ENCODE measurements around the gene INSL4. TPM values are rescaled to one million over a fixed set of nuclear protein-coding genes. Genes with fewer than 3 reads are reported as not detected.

INSL4 gene
- not detected for polyA plus RNA-seq (ENCODE audit: insufficient read length)
- long read RNA-seq, donor 1, result 0 reads
- long read RNA-seq, donor 2, result 0 reads
- long read RNA-seq, donor 3, result 0 reads
- long read RNA-seq, donor 4, result 0 reads
- long read RNA-seq, donor 5, result 0 reads
- long read RNA-seq, donor 6, result 0 reads
- long read RNA-seq, donor 7, result 0 reads
- long read RNA-seq, donor 8, result 0 reads

GRCh38 chr9:5231212-5231611 is at the start of gene INSL4:
Gene INSL4 (plus strand): TSS chr9:5231419. CDS start chr9:5231524, 105 bp downstream.
- DNase-seq, result no peak

GRCh38 chr9:5184776-5185175 is 46.4 kb upstream of the INSL4 start:
- DNase-seq, result no peak

- no peak for DNase-seq
These were observed 45.9 kb upstream of the INSL4 start, which contains the start of gene INSL6 for GRCh38 chr9:5185220-5185840. Gene INSL6 (minus strand): TSS chr9:5185639. CDS start chr9:5185602, 37 bp downstream.

- DNase-seq, result peak; percentile 50
These were observed 44.6 kb upstream of the INSL4 start for GRCh38 chr9:5186416-5187169.

- no peak for DNase-seq
These were observed 42.9 kb upstream of the INSL4 start for GRCh38 chr9:5188060-5188984.

GRCh38 chr9:5191985-5192384 is 39.2 kb upstream of the INSL4 start:
- no peak for DNase-seq

GRCh38 chr9:5193345-5193744 is 37.9 kb upstream of the INSL4 start:
- DNase-seq, result no peak

GRCh38 chr9:5195463-5195862 is 35.8 kb upstream of the INSL4 start:
- DNase-seq, result no peak

GRCh38 chr9:5205071-5205470 is 26.1 kb upstream of the INSL4 start:
- DNase-seq, result no peak

GRCh38 chr9:5230554-5230953 is 665 bp upstream of the INSL4 start:
- no peak for DNase-seq

- peak; percentile 2 for DNase-seq
These were observed 32.4 kb downstream of the INSL4 start for GRCh38 chr9:5263351-5264218.

- no peak for DNase-seq
These were observed 33.0 kb downstream of the INSL4 start for GRCh38 chr9:5264219-5264595.

- DNase-seq, result no peak
These were observed 34.7 kb downstream of the INSL4 start for GRCh38 chr9:5265939-5266338.

GRCh38 chr9:5269249-5269715 is 38.1 kb downstream of the INSL4 start:
- no peak for DNase-seq

- no peak for DNase-seq
These were observed 43.6 kb downstream of the INSL4 start for GRCh38 chr9:5274770-5275169.

GRCh38 chr9:5278486-5278885 is 47.3 kb downstream of the INSL4 start:
- DNase-seq, result no peak

Other genes starting within 250 kb of the INSL4 start
- 17.2 TPM for gene JAK2, start 246.1 kb upstream of the INSL4 start, polyA plus RNA-seq (ENCODE audit: insufficient read length)
- 0.60 TPM for gene INSL6, start 45.8 kb upstream of the INSL4 start, polyA plus RNA-seq (ENCODE audit: insufficient read length)
- 2.1 TPM for gene RLN2, start 73.3 kb downstream of the INSL4 start, polyA plus RNA-seq (ENCODE audit: insufficient read length)
- gene RLN1, start 108.5 kb downstream of the INSL4 start, polyA plus RNA-seq (ENCODE audit: insufficient read length), result 0.52 TPM
- gene PLGRKT, start 206.5 kb downstream of the INSL4 start, polyA plus RNA-seq (ENCODE audit: insufficient read length), result 33.4 TPM
- gene CD274, start 219.1 kb downstream of the INSL4 start, polyA plus RNA-seq (ENCODE audit: insufficient read length), result 1.2 TPM

Measured in left kidney (tissue), 8 donors.